B cell (primary cell): ENCODE results near the gene EGLN2.

Experiments used
- CTCF ChIP-seq: fragments of 200-600 bp; IDR thresholded peaks from one replicate; pipeline ENCODE4 v1.8.0; 2022; ENCODE audit warnings: antibody characterized with exemption, mild to moderate bottlenecking
- EZH2 ChIP-seq: IDR thresholded peaks from 2 replicates; pipeline ENCODE4 v1.6.1; 2012; ENCODE audit warnings: borderline replicate concordance, low read depth, mild to moderate bottlenecking, moderate library complexity, low read length; ENCODE audit not compliant: insufficient read depth, poor library complexity, severe bottlenecking

DNA sequence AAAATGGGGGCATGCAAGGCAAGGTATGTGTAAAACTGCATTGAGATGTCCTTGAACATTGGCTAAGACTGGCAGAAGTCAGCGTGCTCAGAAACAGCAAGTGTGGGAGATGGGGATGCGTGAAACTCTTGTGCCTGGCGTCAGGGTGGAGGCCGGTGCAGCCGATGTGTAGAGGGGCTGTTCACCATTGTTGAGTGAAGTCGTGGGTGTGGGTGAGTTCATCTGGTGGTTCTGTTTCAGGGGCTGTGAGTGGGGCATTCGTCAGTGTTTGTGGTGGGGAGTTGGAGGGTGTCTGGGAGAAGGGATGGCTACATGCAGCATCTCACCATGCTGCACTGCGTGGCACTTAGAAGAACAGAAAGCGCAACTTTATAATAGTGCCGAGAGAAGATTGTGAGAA lies 35.0 kb upstream of the EGLN2 start:
- TF ChIP-seq CTCF (no peak), EZH2 (no peak)
